Measurements from ENCODE around the gene EVX1.

EVX1 gene

GRCh38 chr7:27242555-27243339, at the start of gene EVX1:
TSS of gene EVX1 (plus strand) at chr7:27242802. CDS start at chr7:27243031, 229 bp downstream.
- DNase-seq: no peak

DNA sequence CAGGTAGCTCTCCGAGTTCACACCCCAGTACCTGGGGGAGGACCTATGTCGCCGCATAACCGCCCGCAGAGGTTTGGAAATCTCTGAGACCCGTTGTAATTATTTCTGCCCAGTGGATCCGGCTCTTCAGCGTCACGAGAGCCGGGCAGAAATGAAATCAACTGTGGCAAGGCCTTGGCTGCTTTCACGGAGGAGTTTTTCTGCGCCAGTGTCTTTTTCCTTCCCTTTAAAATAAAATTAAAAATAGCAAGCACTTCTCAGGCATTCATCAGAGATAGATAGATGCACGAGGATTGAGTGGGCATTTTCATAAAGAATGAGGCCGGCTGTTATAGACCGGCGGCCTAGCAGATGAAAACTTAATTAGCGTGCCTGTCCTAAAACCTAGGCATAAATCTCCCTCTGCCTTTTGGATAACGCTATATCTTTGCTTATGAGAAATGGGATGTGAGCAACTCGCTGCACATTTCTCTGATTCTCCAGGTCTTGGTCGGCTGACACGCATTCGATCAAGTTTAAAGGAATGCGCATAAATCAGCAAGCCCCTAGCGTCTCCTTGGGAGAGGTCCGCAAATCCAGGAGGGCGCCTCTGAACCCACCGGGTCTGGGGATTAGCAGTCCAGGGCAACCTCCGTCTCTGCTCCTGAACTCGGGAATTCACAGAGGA, 49.1 kb upstream of the EVX1 start:
- no peak for DNase-seq

DNA sequence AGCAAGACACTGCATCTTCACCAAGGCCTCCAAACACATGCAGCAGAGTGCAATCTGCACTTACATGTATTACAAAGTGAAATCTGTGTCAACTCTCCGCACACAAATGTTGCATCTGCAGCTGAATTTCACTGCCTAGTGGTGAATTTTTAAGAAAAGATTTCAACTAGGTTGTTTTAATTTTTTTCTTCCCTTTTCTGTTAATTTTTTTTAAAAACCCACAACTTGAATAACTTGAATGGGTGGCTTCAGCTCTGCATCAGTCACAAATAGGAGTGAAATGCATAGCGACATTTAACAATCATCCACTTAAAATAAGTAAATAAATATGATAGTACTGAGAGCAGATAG, 48.6 kb upstream of the EVX1 start:
- DNase-seq: no peak

DNA sequence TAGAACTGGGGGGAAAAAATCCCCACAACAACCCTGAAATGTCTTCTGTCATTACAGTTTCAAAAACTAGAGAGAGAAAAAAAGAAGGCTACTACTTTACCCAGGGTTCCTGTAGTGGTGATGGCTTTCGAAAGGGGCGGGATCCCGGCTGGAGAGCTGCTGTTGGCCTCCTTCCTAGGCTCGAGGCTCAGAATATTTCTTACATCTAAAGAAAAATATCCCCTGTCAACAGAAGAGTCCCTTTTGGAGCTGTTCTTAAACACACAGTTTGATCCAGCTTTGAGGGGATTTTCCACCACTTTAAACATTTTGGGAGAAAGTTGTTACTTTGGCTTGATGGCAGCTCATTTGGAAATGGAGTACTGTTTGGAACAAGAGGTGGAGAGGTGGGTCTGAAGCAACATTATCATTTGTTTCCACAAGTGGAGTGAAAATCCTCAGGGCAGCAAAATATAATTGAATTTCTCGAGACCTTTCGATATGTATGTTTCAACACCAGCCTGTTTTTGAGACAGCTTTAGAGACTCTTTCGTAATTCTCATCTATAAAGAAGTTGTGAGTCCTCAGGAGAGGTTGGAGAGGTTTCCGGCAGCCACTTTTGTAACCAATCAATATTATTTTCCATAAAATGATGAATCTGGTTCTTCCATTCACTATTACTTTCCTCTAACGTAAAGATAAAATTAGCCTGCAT, 47.8 kb upstream of the EVX1 start:
- DNase-seq: no peak

DNA sequence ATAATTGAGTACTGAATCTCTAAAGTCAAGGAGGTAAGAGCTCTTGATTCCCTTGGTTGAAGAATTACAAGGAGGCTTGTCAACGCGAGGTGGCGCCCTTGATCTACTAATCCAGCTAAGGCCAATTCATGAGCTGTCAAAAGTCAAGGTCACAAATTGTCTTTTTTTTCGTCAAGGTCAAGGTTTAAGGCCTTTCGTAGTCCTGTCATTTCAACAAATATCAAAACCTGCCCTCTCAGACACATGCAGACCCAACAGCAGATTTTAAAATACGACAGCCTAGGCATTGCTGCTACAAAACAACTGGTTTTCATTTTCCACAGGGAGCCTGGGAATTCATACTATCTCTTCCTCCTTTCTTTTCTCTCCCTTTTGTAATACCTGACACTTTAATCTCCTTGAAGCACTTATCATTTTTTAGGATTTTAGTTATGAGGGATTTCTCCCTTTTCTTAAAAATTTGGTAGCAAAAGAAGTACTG, 46.3 kb upstream of the EVX1 start:
- DNase-seq: peak; percentile 68

- DNase-seq: no peak
These were observed 45.2 kb upstream of the EVX1 start for GRCh38 chr7:27197137-27198042.

- DNase-seq: no peak
These were observed 44.3 kb upstream of the EVX1 start for GRCh38 chr7:27198138-27198841.

- DNase-seq: no peak
These were observed 43.5 kb upstream of the EVX1 start for GRCh38 chr7:27198871-27199801.

GRCh38 chr7:27199849-27200760, 42.5 kb upstream of the EVX1 start, which contains the start of gene HOXA13:
TSS of gene HOXA13 (minus strand) at chr7:27200091. CDS start at chr7:27200077, 14 bp downstream.
- DNase-seq: no peak

DNA sequence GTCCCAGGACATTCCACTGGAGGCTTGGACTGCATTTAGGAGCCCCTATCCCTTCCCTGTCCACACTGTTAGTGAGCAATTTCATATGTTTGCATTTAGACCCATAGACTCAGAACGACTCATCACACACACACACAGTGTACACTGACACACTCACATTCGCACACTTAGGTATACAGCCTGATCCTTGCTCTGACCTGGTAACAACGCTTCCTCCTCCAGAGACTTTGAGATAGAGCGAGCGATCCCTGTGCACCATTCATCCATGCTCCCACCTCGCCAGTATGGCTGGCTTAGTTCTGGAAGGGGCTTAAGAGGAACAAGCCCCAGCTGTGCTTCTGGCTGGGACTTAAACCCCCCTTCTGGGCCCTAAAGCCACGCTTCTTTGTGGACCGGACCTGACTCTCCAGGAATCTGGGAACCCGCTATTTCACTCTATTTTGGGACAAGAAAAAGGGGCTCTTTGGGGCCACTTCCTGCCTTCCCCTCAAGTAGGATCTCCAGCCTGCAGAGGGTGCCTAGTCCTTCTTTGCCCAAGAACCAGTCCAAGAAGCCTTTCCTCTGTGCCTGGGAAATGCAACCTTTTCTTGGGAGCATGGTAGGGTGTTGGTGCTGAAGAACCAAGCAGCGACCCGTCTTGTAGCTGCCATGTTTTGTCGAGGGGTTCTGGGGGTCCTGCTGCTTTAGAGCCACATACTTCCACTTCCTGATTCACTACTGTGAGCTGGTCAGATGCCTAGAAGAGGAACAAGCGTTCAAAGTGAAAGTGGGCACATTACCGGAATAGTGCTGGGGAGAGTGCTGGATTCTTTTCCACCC, 41.6 kb upstream of the EVX1 start:
- DNase-seq: no peak

GRCh38 chr7:27201580-27202017, 41.0 kb upstream of the EVX1 start:
- DNase-seq: no peak

DNA sequence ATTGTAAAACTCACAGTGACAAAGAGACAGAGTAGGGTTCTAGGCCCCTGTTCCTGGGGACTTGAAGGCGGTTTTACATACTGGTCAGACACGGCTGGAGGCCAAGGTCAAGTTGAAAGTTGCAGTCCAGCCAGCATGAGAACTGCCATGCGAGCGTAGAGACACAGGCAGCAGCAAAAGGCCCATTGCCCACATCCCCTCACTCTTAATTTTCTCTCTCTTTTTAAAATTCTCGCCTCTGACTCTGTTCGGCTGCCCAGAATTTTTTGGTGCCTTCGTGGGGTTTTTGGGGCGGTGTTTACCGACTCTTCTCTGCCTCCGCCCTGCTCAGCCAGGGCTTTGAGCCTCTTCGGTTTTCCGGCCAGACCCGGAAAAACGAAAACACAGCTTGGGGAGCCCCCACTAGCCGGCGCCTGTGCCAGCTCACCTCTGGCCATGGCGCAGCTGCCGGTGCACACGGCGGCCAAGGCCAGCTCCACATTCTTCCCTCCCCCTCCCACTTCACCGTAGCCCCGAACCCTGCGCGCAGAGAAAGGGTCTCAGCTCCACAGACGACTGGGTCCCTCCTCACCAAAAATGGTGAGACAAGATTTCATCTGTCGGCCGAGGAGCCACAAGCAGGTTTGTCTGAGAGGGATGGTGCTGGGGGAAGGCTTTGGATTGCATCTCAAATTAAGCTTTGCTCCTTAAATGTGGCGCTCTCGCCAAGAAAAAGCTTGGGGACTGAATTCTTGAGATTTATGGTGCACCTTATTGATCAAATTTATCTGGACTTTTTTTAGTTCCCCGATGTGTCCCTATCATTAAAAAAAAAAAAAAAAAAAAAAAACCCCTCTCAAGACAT, 40.4 kb upstream of the EVX1 start:
- DNase-seq: no peak

- DNase-seq: no peak
These were observed 39.8 kb upstream of the EVX1 start for GRCh38 chr7:27202862-27203134.

DNA sequence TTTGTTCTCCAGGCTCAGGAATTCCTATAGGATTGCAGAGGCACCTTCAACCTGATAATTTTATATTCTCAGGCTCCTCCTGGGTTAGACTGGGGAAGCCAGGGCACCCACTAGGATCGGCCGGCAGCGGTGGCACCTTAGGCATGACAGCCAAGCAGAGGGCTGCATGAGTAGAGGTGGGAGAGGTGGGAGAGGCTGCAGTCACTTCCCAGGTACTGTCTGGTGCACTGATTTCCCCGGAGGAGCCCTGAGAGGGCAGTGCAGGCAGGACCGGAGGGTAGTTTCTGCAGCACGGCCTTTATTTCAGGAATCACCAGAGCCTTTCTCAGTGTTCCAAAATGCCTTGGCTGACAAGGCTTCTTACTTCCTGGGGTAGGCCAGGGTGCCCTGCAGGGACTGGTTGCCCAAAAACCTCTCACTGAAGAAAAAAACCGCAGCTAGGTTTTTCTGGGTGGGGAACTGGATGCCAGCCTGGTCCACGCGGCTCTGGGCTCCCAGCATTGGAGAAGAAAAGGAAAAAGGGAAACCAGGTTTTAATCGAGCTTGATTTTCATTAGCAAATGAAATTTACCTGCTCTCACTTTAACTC, 39.1 kb upstream of the EVX1 start:
- DNase-seq: no peak

DNA sequence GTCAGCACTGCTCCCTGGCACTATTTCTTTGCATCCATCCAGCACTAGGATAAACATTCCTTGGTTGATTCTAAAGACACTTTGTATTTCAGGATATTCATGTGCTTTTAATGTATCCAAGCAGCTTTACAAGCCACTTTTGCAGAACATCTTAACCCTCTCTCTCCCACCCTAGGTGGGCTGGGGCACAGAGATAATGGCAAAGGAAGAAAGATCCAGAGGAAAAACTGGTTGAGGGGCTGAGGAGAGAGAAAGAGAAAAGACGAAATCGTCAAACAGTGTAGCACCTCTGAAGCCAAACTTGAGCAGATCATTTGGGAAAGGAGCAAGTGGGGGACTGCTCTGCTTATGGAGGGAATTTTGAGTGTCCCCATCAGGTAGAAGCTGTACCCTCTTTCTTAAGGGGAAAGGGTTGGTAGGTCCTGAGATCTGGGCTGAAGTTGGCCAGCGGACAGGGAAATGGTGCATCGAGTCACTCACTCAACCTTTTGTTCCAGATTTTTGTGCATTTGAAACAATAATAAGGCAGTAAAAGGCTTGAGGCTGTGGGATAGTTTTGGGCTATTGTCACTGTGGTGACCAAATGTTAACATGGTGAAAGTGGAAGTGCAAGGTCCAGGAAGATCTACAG, 38.5 kb upstream of the EVX1 start:
- DNase-seq: no peak

- DNase-seq: no peak
These were observed 37.7 kb upstream of the EVX1 start for GRCh38 chr7:27204851-27205322.

Data from activated effector memory CD4-positive, alpha-beta T cell treated with Interleukin-2 at 50 U/mL for 16 hours (primary cell).